ENCODE measurements around the gene AGO4.

Gene AGO4

GRCh38 chr1:35893051-35893879 lies 85.4 kb downstream of the AGO4 start:
- no peak for DNase-seq (ENCODE audit: extremely low read depth in 1 of 2, low read depth in 1 of 2)

- DNase-seq (ENCODE audit: extremely low read depth in 1 of 2, low read depth in 1 of 2) = no peak
Measured at GRCh38 chr1:35894183-35894582, 86.4 kb downstream of the AGO4 start.

GRCh38 chr1:35894656-35895055 lies 86.8 kb downstream of the AGO4 start:
- no peak for DNase-seq (ENCODE audit: extremely low read depth in 1 of 2, low read depth in 1 of 2)

- no peak for DNase-seq (ENCODE audit: extremely low read depth in 1 of 2, low read depth in 1 of 2)
Measured at GRCh38 chr1:35899941-35900340, 92.1 kb downstream of the AGO4 start.

GRCh38 chr1:35901235-35901634 lies 93.4 kb downstream of the AGO4 start:
- DNase-seq (ENCODE audit: extremely low read depth in 1 of 2, low read depth in 1 of 2) = no peak

- no peak for DNase-seq (ENCODE audit: extremely low read depth in 1 of 2, low read depth in 1 of 2)
Measured at GRCh38 chr1:35902671-35903070, 94.9 kb downstream of the AGO4 start.
